Epithelial cell of esophagus (primary cell): ENCODE results near the gene KSR1.

Source experiments
- DNase-seq: peaks from one replicate; pipeline ENCODE4 v3.0.0; 2010; ENCODE audit warnings: low read depth
- H3K4me3 ChIP-seq: 2 replicates; pipeline ENCODE4 v1.5.1; 2011; ENCODE audit warnings: mild to moderate bottlenecking, low read length, control low read depth
- TF ChIP-seq, protein P1 (sequence below): IDR thresholded peaks from 2 replicates; pipeline ENCODE4 v1.5.1; 2011; ENCODE audit warnings: low read depth, mild to moderate bottlenecking, low read length, control low read depth, inconsistent platforms; ENCODE audit not compliant: insufficient read depth; ENCODE audit errors: missing control alignments

Gene KSR1

DNA sequence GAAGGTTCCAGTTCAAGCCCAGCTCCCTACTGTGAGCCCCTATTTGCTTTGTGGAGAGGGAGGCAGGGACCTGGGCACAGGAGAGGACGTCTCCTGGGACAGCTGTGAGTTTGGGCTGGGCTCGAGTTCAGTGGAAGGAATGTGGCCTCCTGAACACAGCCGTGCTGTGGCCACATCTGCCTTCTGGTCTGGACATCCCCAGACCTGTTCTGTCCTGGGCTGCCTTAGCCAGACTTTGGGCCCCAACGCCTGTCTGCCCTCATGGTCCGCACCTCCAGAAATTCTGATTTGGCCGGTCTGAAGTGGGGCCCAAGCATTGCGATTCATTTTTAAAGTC is 114.3 kb downstream of the KSR1 start:
- no peak overlapping the region for H3K4me3 ChIP-seq
- TF ChIP-seq, protein P1, sequence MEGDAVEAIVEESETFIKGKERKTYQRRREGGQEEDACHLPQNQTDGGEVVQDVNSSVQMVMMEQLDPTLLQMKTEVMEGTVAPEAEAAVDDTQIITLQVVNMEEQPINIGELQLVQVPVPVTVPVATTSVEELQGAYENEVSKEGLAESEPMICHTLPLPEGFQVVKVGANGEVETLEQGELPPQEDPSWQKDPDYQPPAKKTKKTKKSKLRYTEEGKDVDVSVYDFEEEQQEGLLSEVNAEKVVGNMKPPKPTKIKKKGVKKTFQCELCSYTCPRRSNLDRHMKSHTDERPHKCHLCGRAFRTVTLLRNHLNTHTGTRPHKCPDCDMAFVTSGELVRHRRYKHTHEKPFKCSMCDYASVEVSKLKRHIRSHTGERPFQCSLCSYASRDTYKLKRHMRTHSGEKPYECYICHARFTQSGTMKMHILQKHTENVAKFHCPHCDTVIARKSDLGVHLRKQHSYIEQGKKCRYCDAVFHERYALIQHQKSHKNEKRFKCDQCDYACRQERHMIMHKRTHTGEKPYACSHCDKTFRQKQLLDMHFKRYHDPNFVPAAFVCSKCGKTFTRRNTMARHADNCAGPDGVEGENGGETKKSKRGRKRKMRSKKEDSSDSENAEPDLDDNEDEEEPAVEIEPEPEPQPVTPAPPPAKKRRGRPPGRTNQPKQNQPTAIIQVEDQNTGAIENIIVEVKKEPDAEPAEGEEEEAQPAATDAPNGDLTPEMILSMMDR = no peak
- no peak for DNase-seq

DNA sequence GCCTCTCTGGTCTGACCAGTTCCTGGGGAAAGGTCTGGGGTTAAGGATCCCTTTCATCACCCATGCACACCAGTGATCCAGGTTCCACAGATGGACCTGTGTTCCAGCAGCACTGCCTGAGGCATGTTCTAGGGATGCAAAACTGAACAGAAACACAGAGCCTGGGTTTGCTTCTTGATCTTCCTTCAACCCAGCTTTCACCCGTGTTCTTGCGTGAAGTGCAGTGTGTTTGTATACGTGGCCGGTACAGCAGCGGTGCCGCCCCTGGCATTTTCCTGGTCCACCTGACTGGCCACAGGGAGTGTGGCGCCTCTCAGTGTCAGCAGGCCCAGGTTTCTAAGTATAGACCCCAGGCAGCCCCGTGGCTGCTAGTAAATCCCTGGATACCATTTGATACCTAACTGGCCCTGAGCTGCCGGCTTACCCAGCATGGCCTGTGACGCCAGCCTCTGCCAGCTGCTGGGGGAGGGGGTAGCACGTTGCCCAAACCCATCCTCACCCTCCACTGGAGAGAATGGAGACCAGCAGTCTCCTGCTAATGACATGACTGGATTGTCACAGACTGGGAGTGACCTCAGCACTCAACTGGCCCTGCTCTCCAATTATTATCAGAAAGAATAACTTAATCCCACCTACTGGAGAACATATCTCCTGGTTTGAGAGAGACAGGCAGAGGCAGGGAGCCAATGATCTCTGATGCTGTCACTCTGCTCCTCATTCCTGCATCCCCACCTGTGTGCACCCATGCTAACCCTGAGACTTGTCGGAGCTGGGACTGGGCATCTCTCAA is 115.5 kb downstream of the KSR1 start:
- TF ChIP-seq, protein P1 = no peak
- no peak for DNase-seq
- no peak overlapping the region for H3K4me3 ChIP-seq

DNA sequence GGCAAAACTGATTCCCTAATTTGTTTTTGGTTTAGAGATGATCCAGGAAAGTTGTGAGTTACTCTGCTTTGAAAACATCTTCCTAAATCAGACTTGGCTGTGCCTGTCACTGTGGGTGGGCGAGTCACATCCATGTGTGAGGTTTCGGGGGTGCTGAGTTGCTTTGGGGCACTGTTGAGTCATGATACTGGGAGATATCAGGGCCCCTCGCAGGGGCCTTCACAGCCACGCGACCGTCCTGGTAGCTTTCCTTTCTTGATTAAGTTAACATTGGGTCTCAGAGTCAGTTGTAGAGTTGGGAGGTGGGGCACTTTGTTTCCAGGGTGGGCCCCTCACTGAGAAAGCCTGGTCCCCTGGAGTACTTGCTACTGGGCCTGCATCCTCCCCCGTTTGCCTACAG is 116.4 kb downstream of the KSR1 start:
- no peak overlapping the region for H3K4me3 ChIP-seq
- DNase-seq = no peak
- TF ChIP-seq, protein P1 = no peak

DNA sequence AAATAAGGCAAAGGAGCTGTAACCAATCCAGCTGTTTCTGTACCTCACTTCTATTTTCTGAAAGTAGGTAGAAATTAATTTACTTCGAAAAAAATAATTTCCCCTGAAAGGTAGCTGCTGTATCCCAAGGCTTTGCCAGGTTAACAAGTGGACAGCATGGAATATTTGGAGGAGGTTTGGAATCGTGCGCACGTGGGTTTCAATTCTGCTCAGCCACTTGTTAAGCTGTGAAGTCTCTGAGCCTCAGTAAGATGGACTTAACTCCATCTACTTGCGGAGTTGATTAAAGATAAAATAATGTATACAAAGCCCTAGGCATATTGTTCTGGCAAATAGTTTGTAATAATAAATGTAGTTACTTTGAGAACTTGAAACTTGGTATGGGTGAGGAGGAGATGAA is 117.3 kb downstream of the KSR1 start:
- TF ChIP-seq, protein P1 = no peak
- DNase-seq = no peak
- H3K4me3 ChIP-seq = no peak overlapping the region

DNA sequence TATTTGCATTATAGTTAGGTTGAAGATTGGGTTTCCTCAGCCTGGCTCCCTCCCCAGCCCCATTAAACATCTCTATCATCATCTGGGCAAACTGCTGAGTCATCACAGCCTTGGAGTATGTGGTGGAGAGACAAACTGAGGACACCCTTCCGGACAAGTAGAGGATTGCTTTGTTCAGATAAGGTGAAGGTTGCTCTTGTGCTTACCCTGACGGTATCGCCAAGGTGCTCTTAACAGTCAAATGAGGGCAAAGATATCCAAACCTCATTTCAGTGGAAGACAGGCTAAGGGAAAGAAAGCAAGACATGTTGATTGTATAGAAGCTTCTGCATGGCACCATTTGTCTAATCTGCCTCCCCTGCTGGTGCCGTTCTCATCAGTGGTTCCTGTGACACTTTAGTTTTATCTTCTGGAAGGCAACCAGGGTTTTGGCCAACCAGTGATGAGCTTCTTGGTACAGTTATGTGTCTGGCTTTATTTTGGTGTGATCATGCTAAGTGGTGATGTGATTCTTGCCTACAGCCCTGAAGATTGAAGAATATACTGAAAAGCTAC is 117.8 kb downstream of the KSR1 start:
- TF ChIP-seq, protein P1 = no peak

DNA sequence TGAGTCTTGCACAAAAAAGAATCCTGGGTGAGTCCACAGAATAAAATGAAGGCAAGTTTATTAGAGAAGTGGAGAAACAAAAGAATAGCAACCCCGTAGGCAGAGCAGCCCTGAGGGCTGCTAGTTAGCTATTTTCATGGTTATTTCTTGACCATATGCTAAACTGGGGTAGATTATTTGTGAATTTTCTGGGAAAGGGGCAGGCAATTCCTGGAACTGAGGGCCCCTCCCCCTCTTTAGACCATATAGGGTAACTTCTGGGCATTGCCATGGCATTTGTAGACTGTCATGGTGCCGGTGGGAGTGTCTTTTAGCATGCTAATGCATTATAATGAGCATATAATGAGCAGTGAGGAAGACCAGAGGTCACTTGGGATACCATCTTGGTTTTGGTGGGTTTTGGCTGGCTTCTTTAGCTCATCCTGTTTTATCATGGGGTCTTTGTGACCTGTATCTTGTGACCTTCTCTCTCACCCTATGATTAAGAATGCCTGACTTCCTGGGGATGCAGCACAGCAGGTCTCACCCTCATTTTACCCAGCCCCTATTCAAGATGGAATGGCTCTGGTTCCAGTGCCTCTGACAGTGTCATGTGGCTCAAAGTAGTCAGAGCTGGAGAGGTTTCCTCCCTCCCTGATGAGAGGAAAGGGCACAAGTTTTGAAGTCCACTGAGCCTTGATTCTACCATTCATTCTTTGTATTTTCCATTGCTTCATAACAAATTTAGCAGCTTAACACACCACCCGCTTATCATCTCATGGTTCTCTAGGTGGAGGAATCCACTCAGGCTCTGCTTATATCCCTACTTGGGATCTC is 119.1 kb downstream of the KSR1 start:
- DNase-seq = no peak
- TF ChIP-seq, protein P1 = no peak
- no peak overlapping the region for H3K4me3 ChIP-seq

More for the DNA sequence above, 117.8 kb downstream of the KSR1 start:
- no peak overlapping the region for H3K4me3 ChIP-seq
- no peak for DNase-seq
